ENCODE results near the gene DEGS2. TPM values are rescaled to one million over a fixed set of nuclear protein-coding genes. Genes with fewer than 3 reads are reported as not detected.

Gene DEGS2
- total and polyA plus RNA-seq, 2 experiments from 2014 or later: 0.63 to 2.2 TPM

- Histone ChIP-seq H3F3A (replicated peaks; ENCODE audit: low read depth) (no peaks in the 10 kb centered on the region), H3K4me3 (no peak overlapping the region), H3K27me3 (ENCODE audit: insufficient read depth) (no peaks in the 10 kb centered on the region), H4K20me1 (replicated peaks; ENCODE audit: insufficient read depth) (no peaks in the 10 kb centered on the region), H3K4me1 (ENCODE audit: insufficient read depth) (no peaks in the 10 kb centered on the region), H3K9me2 (ENCODE audit: insufficient read depth) (no peaks in the 10 kb centered on the region), H2AFZ (no peak overlapping the region), H3K36me3 (ENCODE audit: insufficient read depth) (no peaks in the 10 kb centered on the region), H3K27ac (ENCODE audit: low read depth) (no peak overlapping the region), H3K4me2 (no peak overlapping the region), H3K79me2 (replicated peaks; ENCODE audit: insufficient read depth) (no peaks in the 10 kb centered on the region)
- Mint-ChIP-seq H3K9me3 (no peaks in the 10 kb centered on the region), H3K27ac (no peak overlapping the region), H3K4me3 (no peak overlapping the region), H3K27me3 (ENCODE audit: insufficient read depth, low read depth, poor library complexity) (peaks cover 12% of the 10 kb centered on the region), H3K36me3 (ENCODE audit: low read depth) (no peaks in the 10 kb centered on the region; the same call in 2 of the 3 replicates), H3K4me1 (peaks cover 7% of the 10 kb centered on the region)
- TF ChIP-seq CTCF (conservative IDR thresholded peaks at IDR 0.05; ENCODE audit: low read depth in 2 of 2) (no peak), POLR2AphosphoS5 (IDR thresholded peaks at IDR 0.05; ENCODE audit: low read depth) (no peak), NANOG (IDR thresholded peaks at IDR 0.05; ENCODE audit: borderline replicate concordance) (no peak), JUNB (IDR thresholded peaks at IDR 0.05; ENCODE audit: unreplicated experiment) (no peak), EZH2phosphoT487 (IDR thresholded peaks at IDR 0.05; ENCODE audit: unreplicated experiment) (no peak), ZNF462 (CRISPR knock-in tag; IDR thresholded peaks at IDR 0.05) (no peak)
- DNase-seq (ENCODE audit: low spot score) (no peak), ATAC-seq (peak; percentile 9; the same call in 2 of the 3 replicates)
Observed at GRCh38 chr14:100148837-100149731, 10.4 kb downstream of the DEGS2 start.
